RWPE2 (cell line): ENCODE data around the gene SCARB2.

Source experiments
- ATAC-seq: fragments of 200-7000 bp; cut with Tn5 transposase; 3 replicates; pipeline ENCODE4 v1.9.1; 2021; ENCODE audit warnings: low read depth
- DNase-seq: peaks from one replicate; pipeline ENCODE4 v3.0.0-alpha.2; 2020; ENCODE audit warnings: low spot score
- H3K27ac ChIP-seq: fragments of 450-650 bp; 2 replicates; pipeline ENCODE4 v1.5.1; 2017; ENCODE audit warnings: mild to moderate bottlenecking; ENCODE audit not compliant: poor library complexity, severe bottlenecking
- H3K27me3 ChIP-seq: fragments of 250-450 bp; sonication (Bioruptor Pico); 2 replicates; pipeline ENCODE4 v1.5.1; 2021; ENCODE audit warnings: mild to moderate bottlenecking, moderate library complexity; ENCODE audit not compliant: insufficient read depth, poor library complexity, severe bottlenecking
- H3K36me3 ChIP-seq: fragments of 250-450 bp; sonication (Bioruptor Pico); 2 replicates; pipeline ENCODE4 v1.5.1; 2020; ENCODE audit warnings: low read depth, mild to moderate bottlenecking, moderate library complexity
- H3K4me1 ChIP-seq: fragments of 250-450 bp; sonication (Bioruptor Pico); 2 replicates; pipeline ENCODE4 v1.5.1; 2021; ENCODE audit warnings: mild to moderate bottlenecking, moderate library complexity; ENCODE audit not compliant: insufficient read depth, poor library complexity, severe bottlenecking
- H3K4me3 ChIP-seq: fragments of 250-450 bp; sonication (Bioruptor Pico); 2 replicates; pipeline ENCODE4 v1.5.1; 2021; ENCODE audit warnings: mild to moderate bottlenecking, moderate library complexity; ENCODE audit not compliant: severe bottlenecking
- H3K9me3 ChIP-seq: fragments of 250-450 bp; sonication (Bioruptor Pico); 2 replicates; pipeline ENCODE4 v1.5.1; 2021; ENCODE audit warnings: mild to moderate bottlenecking, moderate library complexity; ENCODE audit not compliant: severe bottlenecking
- TF ChIP-seq, protein P1 (sequence below): fragments of 450-650 bp; IDR thresholded peaks from one replicate; pipeline ENCODE4 v1.5.1; 2017; ENCODE audit warnings: mild to moderate bottlenecking, moderate library complexity; ENCODE audit not compliant: poor library complexity, severe bottlenecking

The SCARB2 gene

DNA sequence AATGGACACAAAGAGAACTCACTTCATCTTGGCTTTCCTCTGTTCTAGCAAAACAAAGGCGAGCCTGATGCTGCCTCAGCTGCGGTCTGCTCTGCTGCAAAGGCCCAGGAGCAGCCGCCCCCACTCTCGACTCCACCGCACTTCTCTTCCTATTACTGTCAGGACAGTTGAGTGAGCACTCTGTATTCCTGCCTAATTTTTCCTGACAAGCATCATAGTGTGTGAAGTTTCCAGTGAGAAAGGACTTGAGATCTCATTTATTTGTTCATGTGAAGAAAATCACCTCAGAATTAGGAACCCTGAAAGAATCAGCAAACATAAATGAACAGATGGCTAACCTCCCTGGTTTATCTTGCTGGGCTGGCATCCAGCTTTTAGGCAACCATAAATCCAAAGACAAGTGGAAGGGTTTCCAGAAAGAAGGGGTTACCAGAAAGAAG is 15.6 kb downstream of the SCARB2 start:
- TF ChIP-seq, protein P1, sequence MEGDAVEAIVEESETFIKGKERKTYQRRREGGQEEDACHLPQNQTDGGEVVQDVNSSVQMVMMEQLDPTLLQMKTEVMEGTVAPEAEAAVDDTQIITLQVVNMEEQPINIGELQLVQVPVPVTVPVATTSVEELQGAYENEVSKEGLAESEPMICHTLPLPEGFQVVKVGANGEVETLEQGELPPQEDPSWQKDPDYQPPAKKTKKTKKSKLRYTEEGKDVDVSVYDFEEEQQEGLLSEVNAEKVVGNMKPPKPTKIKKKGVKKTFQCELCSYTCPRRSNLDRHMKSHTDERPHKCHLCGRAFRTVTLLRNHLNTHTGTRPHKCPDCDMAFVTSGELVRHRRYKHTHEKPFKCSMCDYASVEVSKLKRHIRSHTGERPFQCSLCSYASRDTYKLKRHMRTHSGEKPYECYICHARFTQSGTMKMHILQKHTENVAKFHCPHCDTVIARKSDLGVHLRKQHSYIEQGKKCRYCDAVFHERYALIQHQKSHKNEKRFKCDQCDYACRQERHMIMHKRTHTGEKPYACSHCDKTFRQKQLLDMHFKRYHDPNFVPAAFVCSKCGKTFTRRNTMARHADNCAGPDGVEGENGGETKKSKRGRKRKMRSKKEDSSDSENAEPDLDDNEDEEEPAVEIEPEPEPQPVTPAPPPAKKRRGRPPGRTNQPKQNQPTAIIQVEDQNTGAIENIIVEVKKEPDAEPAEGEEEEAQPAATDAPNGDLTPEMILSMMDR: no peak
- DNase-seq: no peak
- Histone ChIP-seq H3K27ac (peak overlapping the region; percentile 82), H3K4me3 (no peak overlapping the region), H3K36me3 (peaks cover 18% of the 10 kb centered on the region), H3K27me3 (no peaks in the 10 kb centered on the region), H3K4me1 (peaks cover 47% of the 10 kb centered on the region), H3K9me3 (no peaks in the 10 kb centered on the region)
- peak; percentile 26; the same call in 2 of the 3 replicates for ATAC-seq

DNA sequence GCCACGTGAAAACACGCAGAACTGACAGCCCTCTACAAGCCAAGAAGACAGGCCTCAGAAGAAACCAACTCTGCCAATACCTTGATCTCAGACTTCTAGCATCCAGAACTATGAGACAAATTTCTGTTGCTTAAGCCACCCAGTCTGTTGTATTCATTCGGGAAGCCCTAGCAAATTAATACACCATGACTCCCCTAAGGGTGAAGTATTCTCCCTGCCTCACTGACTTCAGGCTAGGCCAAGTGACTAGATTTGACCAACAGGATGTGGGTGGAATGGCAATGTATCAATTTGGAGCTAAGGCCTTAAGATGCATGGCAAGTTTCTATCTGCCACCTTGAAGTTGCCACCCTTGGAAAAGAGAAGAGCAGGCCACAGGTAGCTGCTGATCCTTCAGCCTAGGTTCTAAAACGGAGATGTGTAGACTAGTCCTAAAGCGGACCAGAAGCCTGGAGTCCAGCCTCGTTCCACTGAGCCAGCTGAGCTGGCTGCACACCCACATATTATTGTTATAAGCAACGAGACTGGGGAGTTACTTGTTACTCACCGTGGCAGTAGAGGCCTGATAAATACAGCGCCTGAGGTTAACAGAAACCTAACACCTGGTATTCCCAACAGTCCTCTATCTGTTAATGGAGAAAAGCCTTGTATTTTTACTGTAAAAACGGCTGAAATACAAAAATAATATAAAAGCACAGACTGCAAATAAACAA is 16.4 kb downstream of the SCARB2 start:
- peaks cover 26% of the 10 kb centered on the region for H3K36me3 ChIP-seq
- H3K27ac ChIP-seq: peak overlapping the region; percentile 82
- TF ChIP-seq, protein P1: no peak
- DNase-seq: no peak
- ATAC-seq: no peak
- H3K9me3 ChIP-seq: no peaks in the 10 kb centered on the region
- no peaks in the 10 kb centered on the region for H3K27me3 ChIP-seq
- H3K4me3 ChIP-seq: no peak overlapping the region
- H3K4me1 ChIP-seq: peaks cover 47% of the 10 kb centered on the region

DNA sequence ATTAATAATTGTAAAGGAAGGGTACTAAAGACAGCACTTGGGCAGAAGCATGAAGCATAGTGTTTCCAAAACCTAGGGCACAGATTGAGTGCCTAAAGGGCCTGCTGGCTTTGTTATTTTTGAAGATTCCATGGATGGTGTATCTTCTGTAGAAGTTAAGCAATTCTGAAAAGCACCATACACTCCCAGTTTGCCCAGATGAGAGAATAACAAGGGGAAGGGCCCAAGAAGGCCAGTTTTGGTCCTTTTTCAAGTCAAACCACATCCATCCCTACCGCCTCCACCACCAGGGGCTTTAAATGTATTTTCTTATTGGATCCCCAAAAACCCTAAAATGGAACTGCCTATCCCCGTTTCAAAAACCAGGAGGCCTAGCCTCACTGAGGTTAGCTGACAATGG is 17.2 kb downstream of the SCARB2 start:
- TF ChIP-seq, protein P1: no peak
- Histone ChIP-seq H3K9me3 (no peaks in the 10 kb centered on the region), H3K4me1 (peaks cover 43% of the 10 kb centered on the region), H3K27me3 (no peaks in the 10 kb centered on the region), H3K36me3 (peaks cover 31% of the 10 kb centered on the region), H3K4me3 (no peak overlapping the region), H3K27ac (peak overlapping the region; percentile 95)
- no peak for ATAC-seq
- DNase-seq: no peak

DNA sequence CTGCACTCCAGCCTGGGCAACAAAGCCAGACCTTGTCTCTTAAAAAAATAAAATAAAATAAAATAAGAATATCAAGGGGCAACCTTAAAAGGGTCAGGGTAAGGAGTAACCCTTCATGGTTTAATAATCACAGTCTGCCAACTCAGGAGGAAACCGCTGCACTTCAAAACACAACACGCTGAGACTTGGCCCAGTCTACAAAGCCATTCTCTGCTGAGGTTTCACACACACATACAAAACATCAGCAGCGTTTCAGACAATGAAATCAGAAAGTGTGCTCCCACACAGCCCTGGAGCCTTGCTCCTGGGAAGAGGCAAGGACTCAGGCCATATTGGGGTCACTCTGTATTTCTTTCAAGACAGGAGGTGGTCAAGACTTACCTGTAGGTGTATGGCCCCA is 18.3 kb downstream of the SCARB2 start:
- Histone ChIP-seq H3K36me3 (peaks cover 36% of the 10 kb centered on the region), H3K27ac (peak overlapping the region; percentile 95), H3K4me3 (no peak overlapping the region), H3K27me3 (no peaks in the 10 kb centered on the region), H3K9me3 (no peaks in the 10 kb centered on the region), H3K4me1 (peaks cover 43% of the 10 kb centered on the region)
- no peak for ATAC-seq
- DNase-seq: no peak
- TF ChIP-seq, protein P1: no peak

DNA sequence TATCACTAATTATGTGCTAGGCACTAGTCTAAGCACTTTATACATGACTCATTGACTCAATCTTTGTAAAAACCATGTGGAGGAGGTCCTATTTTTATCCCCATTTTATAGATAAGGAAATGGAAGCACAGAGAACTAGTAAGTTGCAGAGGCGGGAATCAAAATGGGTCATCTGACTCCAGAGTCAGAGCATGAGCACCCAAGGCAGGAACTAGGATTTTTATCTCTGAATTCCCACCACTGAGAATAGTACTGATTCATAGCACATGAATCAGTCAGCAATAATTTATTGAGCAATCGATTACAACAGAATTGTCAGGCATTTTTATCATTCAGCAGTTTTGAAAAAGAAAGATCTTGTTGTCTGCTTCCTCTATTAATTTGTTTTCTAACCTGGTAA is 19.3 kb downstream of the SCARB2 start:
- H3K27ac ChIP-seq: peak overlapping the region; percentile 95
- peak; percentile 91 for ATAC-seq
- TF ChIP-seq, protein P1: no peak
- H3K36me3 ChIP-seq: peaks cover 36% of the 10 kb centered on the region
- DNase-seq: no peak
- H3K4me3 ChIP-seq: no peak overlapping the region
- H3K4me1 ChIP-seq: peaks cover 41% of the 10 kb centered on the region
- no peaks in the 10 kb centered on the region for H3K9me3 ChIP-seq
- no peaks in the 10 kb centered on the region for H3K27me3 ChIP-seq
